ENCODE measurements around the gene GET3.

GET3 gene

DNA sequence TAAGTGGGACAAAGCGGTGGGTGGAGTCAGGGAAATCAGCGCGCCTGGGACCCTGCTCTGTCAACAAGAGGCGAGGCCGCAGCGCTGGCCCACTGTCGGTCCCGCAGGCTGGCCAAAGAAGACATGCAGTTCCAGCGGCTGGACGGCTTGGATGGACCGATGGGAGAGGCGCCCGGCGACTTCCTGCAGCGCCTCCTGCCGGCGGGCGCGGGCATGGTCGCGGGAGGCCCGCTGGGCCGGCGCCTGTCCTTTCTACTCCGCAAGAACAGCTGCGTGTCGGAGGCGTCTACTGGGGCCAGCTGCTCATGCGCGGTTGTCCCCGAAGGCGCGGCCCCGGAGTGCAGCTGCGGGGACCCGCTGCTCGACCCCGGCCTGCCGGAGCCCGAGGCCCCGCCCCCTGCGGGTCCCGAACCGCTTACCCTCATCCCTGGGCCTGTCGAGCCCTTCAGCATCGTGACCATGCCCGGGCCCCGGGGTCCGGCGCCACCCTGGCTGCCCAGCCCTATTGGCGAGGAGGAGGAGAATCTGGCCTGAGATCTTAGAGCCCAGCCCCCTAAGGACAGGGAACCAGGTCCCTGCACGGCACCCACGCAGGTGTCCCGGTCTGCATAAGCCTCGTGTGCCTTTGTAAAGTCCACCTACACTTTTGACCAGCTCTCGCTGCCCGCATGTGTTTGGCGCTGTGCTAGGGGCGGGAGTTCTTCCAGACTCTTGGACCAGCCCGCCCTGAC lies 20.4 kb downstream of the GET3 start:
- H3K27ac ChIP-seq = no peak overlapping the region; the same call in 1 of the 2 replicates
- TF ChIP-seq, protein P1, sequence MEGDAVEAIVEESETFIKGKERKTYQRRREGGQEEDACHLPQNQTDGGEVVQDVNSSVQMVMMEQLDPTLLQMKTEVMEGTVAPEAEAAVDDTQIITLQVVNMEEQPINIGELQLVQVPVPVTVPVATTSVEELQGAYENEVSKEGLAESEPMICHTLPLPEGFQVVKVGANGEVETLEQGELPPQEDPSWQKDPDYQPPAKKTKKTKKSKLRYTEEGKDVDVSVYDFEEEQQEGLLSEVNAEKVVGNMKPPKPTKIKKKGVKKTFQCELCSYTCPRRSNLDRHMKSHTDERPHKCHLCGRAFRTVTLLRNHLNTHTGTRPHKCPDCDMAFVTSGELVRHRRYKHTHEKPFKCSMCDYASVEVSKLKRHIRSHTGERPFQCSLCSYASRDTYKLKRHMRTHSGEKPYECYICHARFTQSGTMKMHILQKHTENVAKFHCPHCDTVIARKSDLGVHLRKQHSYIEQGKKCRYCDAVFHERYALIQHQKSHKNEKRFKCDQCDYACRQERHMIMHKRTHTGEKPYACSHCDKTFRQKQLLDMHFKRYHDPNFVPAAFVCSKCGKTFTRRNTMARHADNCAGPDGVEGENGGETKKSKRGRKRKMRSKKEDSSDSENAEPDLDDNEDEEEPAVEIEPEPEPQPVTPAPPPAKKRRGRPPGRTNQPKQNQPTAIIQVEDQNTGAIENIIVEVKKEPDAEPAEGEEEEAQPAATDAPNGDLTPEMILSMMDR (conservative IDR thresholded peaks at IDR 0.05) = peak; percentile 91

DNA sequence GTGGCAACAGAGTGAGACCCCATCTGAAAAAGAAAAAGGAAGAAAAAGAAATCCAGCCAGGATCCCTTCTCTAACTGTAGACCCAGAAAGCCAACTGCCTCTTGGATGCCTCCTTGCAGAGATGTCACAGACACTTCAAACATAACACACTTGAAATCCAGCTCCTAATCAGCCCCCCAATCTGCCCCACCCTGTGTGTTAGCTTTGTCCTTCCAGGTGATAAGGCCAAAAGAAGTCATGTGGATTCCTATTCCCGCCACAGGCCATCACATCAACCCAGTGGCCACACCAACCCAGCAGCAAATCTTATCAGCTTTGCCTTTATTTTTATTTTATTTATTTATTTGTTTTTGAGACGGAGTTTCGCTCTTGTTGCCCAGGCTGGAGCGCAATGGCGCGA lies 22.4 kb downstream of the GET3 start:
- TF ChIP-seq, protein P1 (conservative IDR thresholded peaks at IDR 0.05) = no peak
- H3K27ac ChIP-seq = no peak overlapping the region

DNA sequence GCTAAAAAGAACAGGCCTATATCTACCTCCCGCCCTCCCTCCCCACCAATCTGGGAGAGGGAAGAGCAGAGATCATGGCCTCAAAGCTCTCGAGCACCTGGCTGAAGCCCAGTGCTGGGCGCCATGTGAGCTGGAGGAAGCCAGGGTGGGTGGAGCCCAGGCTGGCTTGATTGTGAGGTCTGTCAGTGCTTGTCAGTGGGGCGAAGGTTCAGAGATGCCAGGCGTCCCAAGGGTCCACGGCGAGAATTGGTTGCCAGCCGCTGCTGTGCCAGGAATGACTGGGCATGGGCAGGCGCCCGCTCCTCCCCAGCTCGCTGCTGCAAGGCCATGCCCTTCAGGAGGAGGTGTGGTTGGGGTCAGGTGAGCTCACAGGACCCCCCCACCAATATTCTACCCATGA lies 25.8 kb downstream of the GET3 start:
- no peak overlapping the region for H3K27ac ChIP-seq

DNA sequence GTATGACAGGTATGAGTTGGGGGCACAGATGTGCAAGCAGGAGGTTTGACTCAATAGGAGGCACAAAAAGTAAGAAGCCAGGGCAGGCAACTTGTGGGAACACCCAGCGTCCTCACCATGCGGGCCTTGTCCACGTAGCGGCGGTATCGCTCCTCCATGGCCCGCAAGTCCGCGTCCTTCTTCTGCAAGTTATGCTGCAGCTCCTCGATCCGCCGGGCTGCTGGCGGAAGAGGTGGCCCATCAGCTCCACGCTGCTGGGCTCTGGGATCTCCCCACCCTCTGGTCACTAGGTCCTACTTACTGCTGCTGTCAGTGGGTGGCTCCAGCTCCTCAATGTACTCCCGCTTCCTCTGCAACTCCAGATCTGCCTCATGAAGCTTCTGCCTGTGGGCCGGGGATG lies 27.4 kb downstream of the GET3 start:
- H3K27ac ChIP-seq = no peak overlapping the region
- TF ChIP-seq, protein P1 (conservative IDR thresholded peaks at IDR 0.05) = no peak

More for the DNA sequence above, 25.8 kb downstream of the GET3 start:
- TF ChIP-seq, protein P1 (conservative IDR thresholded peaks at IDR 0.05) = no peak

DNA sequence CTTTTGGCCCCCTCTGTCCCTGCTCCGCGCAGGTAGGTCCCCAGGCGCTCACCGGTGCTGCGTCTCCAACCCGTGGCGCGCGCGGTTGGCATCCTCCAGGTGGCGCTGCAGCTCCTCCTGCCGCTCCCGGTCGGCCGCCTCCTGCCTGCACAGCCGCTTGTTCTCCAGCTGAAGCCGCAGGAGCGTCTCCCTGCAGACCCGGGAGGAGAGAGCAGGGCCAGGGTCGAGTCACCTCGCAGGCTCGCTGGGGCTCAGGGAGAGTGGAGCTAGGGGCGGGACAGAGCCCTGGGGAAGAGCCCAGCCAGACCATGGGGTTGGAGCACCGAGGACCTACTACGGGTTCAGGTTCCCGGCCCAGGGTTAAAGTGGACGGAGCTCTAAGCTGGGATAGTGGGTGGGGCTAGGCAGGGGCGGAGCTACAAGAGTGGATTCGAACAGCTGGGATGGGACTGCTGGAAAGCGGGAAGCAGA lies 28.8 kb downstream of the GET3 start:
- TF ChIP-seq, protein P1 (conservative IDR thresholded peaks at IDR 0.05) = no peak
- H3K27ac ChIP-seq = no peak overlapping the region

DNA sequence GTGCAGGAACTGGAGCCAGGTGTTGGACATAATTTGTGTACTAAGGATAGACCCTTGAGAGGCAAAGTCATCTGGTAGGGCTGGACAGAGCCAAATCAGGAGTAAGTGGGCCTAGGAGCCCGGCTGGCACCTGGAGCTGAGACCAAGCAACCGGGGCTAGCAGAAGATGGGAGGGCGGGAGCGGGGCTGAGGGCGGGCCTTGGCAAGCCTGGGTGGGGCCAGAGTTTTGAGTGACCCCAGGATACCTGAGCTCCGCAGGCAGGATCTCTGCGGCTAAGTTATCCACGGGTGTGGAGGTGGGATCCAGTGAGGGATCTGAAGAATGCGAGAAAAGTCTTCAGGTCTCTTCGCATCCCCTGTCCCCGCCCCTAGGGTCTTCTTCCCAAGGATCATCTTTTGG lies 29.9 kb downstream of the GET3 start:
- TF ChIP-seq, protein P1 (conservative IDR thresholded peaks at IDR 0.05) = no peak

DNA sequence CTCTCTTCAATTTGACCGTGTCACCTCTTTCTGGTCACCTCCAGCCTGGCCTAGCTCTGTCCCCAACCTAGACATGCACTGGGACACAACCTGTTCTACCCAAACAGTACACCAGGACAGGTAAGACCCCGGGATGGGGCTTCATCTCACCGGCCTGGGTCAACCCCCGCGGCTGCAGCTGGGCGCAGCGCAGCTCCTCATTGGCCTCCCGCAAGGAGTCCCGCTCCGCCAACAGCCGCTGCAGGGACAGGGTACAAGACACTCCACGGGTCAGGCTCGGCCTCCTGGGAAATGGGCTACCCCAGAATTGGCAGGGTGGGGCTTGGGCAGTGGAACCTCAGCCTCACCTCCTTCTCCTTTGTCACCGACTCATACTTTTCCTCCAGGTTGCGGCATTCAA lies 30.4 kb downstream of the GET3 start:
- TF ChIP-seq, protein P1 (conservative IDR thresholded peaks at IDR 0.05) = no peak
- no peak overlapping the region for H3K27ac ChIP-seq

More for the DNA sequence above, 29.9 kb downstream of the GET3 start:
- no peak overlapping the region for H3K27ac ChIP-seq
